ENCODE results near the gene USP6NL. TPM values are rescaled to one million over a fixed set of nuclear protein-coding genes. Genes with fewer than 3 reads are reported as not detected.

The USP6NL gene
- total RNA-seq, 1 donor from 2014 or later, result 33.0 TPM

GRCh38 chr10:11569471-11569870 is 42.0 kb downstream of the USP6NL start:
- Mint-ChIP-seq H3K27me3 (ENCODE audit: unreplicated experiment) (no peaks in the 10 kb centered on the region), H3K4me3 (ENCODE audit: unreplicated experiment) (no peak overlapping the region), H3K9me3 (ENCODE audit: unreplicated experiment) (no peaks in the 10 kb centered on the region), H3K4me1 (ENCODE audit: unreplicated experiment) (peaks cover 13% of the 10 kb centered on the region), H3K36me3 (ENCODE audit: low read depth, unreplicated experiment) (no peaks in the 10 kb centered on the region), H3K27ac (ENCODE audit: unreplicated experiment) (no peak overlapping the region)
- TF ChIP-seq CTCF (IDR thresholded peaks at IDR 0.05; ENCODE audit: unreplicated experiment), result no peak
- DNase-seq (ENCODE audit: low spot score), result no peak

GRCh38 chr10:11568578-11568977 is 42.9 kb downstream of the USP6NL start:
- peaks cover 11% of the 10 kb centered on the region for H3K4me1 Mint-ChIP-seq (ENCODE audit: unreplicated experiment)
- no peaks in the 10 kb centered on the region for H3K9me3 Mint-ChIP-seq (ENCODE audit: unreplicated experiment)
- H3K27me3 Mint-ChIP-seq (ENCODE audit: unreplicated experiment), result no peaks in the 10 kb centered on the region
- no peak overlapping the region for H3K4me3 Mint-ChIP-seq (ENCODE audit: unreplicated experiment)
- no peak for DNase-seq (ENCODE audit: low spot score)
- no peak for TF ChIP-seq CTCF (IDR thresholded peaks at IDR 0.05; ENCODE audit: unreplicated experiment)
- no peak overlapping the region for H3K27ac Mint-ChIP-seq (ENCODE audit: unreplicated experiment)
- no peaks in the 10 kb centered on the region for H3K36me3 Mint-ChIP-seq (ENCODE audit: low read depth, unreplicated experiment)

DNA sequence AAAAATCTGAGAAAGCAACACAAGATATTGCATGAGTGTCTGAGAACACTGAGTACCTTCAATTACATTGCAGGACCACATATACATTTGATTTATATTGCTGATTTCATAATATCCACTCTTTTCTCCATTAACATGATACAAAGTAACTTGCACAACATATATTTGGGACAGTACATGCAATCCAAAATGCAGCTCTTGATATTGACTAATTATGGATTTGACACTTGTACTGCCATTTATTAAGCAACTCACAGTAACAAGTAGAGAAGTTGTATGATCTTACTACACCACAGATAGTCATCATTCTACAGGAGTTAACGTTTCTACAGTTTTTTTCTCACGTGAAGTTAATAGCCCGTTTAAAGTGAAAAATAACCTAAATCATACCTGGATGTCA is 46.7 kb downstream of the USP6NL start:
- H3K4me1 Mint-ChIP-seq (ENCODE audit: unreplicated experiment), result peaks cover 7% of the 10 kb centered on the region
- no peaks in the 10 kb centered on the region for H3K9me3 Mint-ChIP-seq (ENCODE audit: unreplicated experiment)
- H3K4me3 Mint-ChIP-seq (ENCODE audit: unreplicated experiment), result no peak overlapping the region
- no peak overlapping the region for H3K27ac Mint-ChIP-seq (ENCODE audit: unreplicated experiment)
- TF ChIP-seq CTCF (IDR thresholded peaks at IDR 0.05; ENCODE audit: unreplicated experiment), result no peak
- no peaks in the 10 kb centered on the region for H3K27me3 Mint-ChIP-seq (ENCODE audit: unreplicated experiment)
- no peak for DNase-seq (ENCODE audit: low spot score)
- no peaks in the 10 kb centered on the region for H3K36me3 Mint-ChIP-seq (ENCODE audit: low read depth, unreplicated experiment)

GRCh38 chr10:11563936-11564335 is 47.5 kb downstream of the USP6NL start:
- DNase-seq (ENCODE audit: low spot score), result no peak
- no peak for TF ChIP-seq CTCF (IDR thresholded peaks at IDR 0.05; ENCODE audit: unreplicated experiment)
- Mint-ChIP-seq H3K4me3 (ENCODE audit: unreplicated experiment) (no peak overlapping the region), H3K27me3 (ENCODE audit: unreplicated experiment) (no peaks in the 10 kb centered on the region), H3K36me3 (ENCODE audit: low read depth, unreplicated experiment) (no peaks in the 10 kb centered on the region), H3K4me1 (ENCODE audit: unreplicated experiment) (peaks cover 7% of the 10 kb centered on the region), H3K9me3 (ENCODE audit: unreplicated experiment) (no peaks in the 10 kb centered on the region), H3K27ac (ENCODE audit: unreplicated experiment) (no peak overlapping the region)

DNA sequence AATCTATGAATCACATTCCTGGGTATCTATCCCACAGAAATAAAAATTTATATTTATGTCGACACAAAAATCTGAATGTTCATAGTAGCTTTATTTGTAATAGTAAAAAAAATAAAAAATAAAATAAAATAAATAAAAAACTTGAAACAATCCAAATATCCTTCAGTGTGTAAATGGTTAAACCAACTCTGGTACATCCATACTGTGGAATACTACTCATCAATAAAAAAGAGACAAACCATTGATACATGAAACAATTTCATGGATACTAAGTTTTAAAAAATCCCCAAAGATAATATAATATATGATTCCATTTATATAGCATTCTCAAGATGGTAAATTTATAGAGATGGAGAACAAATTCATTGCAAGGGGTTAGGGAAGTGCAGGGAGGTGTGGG is 48.6 kb downstream of the USP6NL start:
- Mint-ChIP-seq H3K27ac (ENCODE audit: unreplicated experiment) (no peak overlapping the region), H3K4me3 (ENCODE audit: unreplicated experiment) (no peak overlapping the region), H3K36me3 (ENCODE audit: low read depth, unreplicated experiment) (no peaks in the 10 kb centered on the region), H3K9me3 (ENCODE audit: unreplicated experiment) (no peaks in the 10 kb centered on the region), H3K27me3 (ENCODE audit: unreplicated experiment) (no peaks in the 10 kb centered on the region), H3K4me1 (ENCODE audit: unreplicated experiment) (peaks cover 7% of the 10 kb centered on the region)
- no peak for TF ChIP-seq CTCF (IDR thresholded peaks at IDR 0.05; ENCODE audit: unreplicated experiment)
- no peak for DNase-seq (ENCODE audit: low spot score)
